HepG2 (cell line): ENCODE results near the gene TTLL8. TPM values are rescaled to one million over a fixed set of nuclear protein-coding genes. Genes with fewer than 3 reads are reported as not detected.

ENCODE experiments used
- CHD2 ChIP-seq: IDR thresholded peaks from 2 replicates; pipeline ENCODE4 v1.6.1; 2011; ENCODE audit warnings: low read depth, low read length, improper control_type of control experiment
- DMAP1 ChIP-seq: IDR thresholded peaks from 2 replicates; pipeline ENCODE4 v1.6.1; 2016
- GMEB2 ChIP-seq: IDR thresholded peaks from 2 replicates; pipeline ENCODE4 v1.6.1; 2016; ENCODE audit warnings: missing biosample characterization, missing genetic modification reagents, low read depth
- MED13 ChIP-seq: sonication (generic); formaldehyde crosslinking; IDR thresholded peaks from 2 replicates; pipeline ENCODE4 v1.5.0; 2020; ENCODE audit warnings: missing genetic modification reagents
- NFATC3 ChIP-seq: sonication (generic); formaldehyde crosslinking; IDR thresholded peaks from 2 replicates; pipeline ENCODE4 v1.5.1; 2020; ENCODE audit warnings: mild to moderate bottlenecking, missing genetic modification reagents
- PAXIP1 ChIP-seq: sonication (generic); formaldehyde crosslinking; conservative IDR thresholded peaks from 2 replicates; pipeline ENCODE4 v1.4.0; 2020; ENCODE audit warnings: mild to moderate bottlenecking, missing genetic modification reagents, moderate library complexity
- POGK ChIP-seq: sonication (generic); formaldehyde crosslinking; conservative IDR thresholded peaks from 2 replicates; pipeline ENCODE4 v1.8.0; 2022; ENCODE audit warnings: mild to moderate bottlenecking, moderate library complexity, missing genetic modification reagents
- RBM22 ChIP-seq: fragments of 200-400 bp; formaldehyde crosslinking; optimal IDR thresholded peaks from 2 replicates; pipeline ENCODE3; 2017; ENCODE audit warnings: mild to moderate bottlenecking, low read length, moderate library complexity
- SAP130 ChIP-seq: IDR thresholded peaks from 2 replicates; pipeline ENCODE4 v1.6.1; 2016; ENCODE audit warnings: low read depth
- SMAD1 ChIP-seq: sonication (generic); formaldehyde crosslinking; IDR thresholded peaks from 2 replicates; pipeline ENCODE4 v1.4.0; 2020; ENCODE audit warnings: missing genetic modification reagents, low read depth, mild to moderate bottlenecking, borderline replicate concordance
- SMC3 ChIP-seq: IDR thresholded peaks from 2 replicates; pipeline ENCODE4 v1.6.1; 2011; ENCODE audit warnings: low read length, improper control_type of control experiment
- TFDP2 ChIP-seq: sonication (generic); formaldehyde crosslinking; IDR thresholded peaks from 2 replicates; pipeline ENCODE4 v1.4.0; 2020; ENCODE audit warnings: missing genetic modification reagents
- TSC22D2 ChIP-seq: sonication (generic); formaldehyde crosslinking; IDR thresholded peaks from 2 replicates; pipeline ENCODE4 v1.5.1; 2020; ENCODE audit warnings: missing genetic modification reagents, mild to moderate bottlenecking, borderline replicate concordance
- ZFY ChIP-seq: sonication (generic); formaldehyde crosslinking; IDR thresholded peaks from 2 replicates; pipeline ENCODE4 v1.4.0; 2020; ENCODE audit warnings: missing genetic modification reagents
- ZNF124 ChIP-seq: sonication (generic); formaldehyde crosslinking; IDR thresholded peaks from 2 replicates; pipeline ENCODE4 v1.4.0; 2020; ENCODE audit warnings: missing genetic modification reagents
- ZNF547 ChIP-seq: sonication (generic); formaldehyde crosslinking; IDR thresholded peaks from 2 replicates; pipeline ENCODE4 v1.5.1; 2020; ENCODE audit warnings: mild to moderate bottlenecking, missing genetic modification reagents
- ZNF550 ChIP-seq: sonication (generic); formaldehyde crosslinking; IDR thresholded peaks from 2 replicates; pipeline ENCODE4 v1.4.0; 2020; ENCODE audit warnings: mild to moderate bottlenecking, missing genetic modification reagents, borderline replicate concordance
- ZNF607 ChIP-seq: sonication (generic); formaldehyde crosslinking; IDR thresholded peaks from 2 replicates; pipeline ENCODE4 v1.5.1; 2020; ENCODE audit warnings: missing genetic modification reagents, mild to moderate bottlenecking, borderline replicate concordance
- ZNF747 ChIP-seq: sonication (generic); formaldehyde crosslinking; IDR thresholded peaks from 2 replicates; pipeline ENCODE4 v1.8.1; 2023; ENCODE audit warnings: missing genetic modification reagents, mild to moderate bottlenecking, borderline replicate concordance
- ZNF766 ChIP-seq: sonication (generic); formaldehyde crosslinking; IDR thresholded peaks from 2 replicates; pipeline ENCODE4 v1.5.0; 2020; ENCODE audit warnings: missing genetic modification reagents, borderline replicate concordance
- ZNF776 ChIP-seq: sonication (generic); formaldehyde crosslinking; IDR thresholded peaks from 2 replicates; pipeline ENCODE4 v1.4.0; 2020; ENCODE audit warnings: mild to moderate bottlenecking, missing genetic modification reagents
- ZSCAN29 ChIP-seq: sonication (generic); formaldehyde crosslinking; conservative IDR thresholded peaks from 2 replicates; pipeline ENCODE4 v1.4.0; 2020; ENCODE audit warnings: mild to moderate bottlenecking, missing genetic modification reagents
- polyA plus RNA-seq, 8 experiments: library from polyadenylated mRNA; depleted of rRNA in 3 of 8; stranded (reverse) in 7 of 8; unstranded in 1 of 8; fragments of >200 nt; fragmentation: Illumina TruSeq in 4 of 8; extraction: Trizol in 4 of 8; gene quantifications; 2 replicates each; pipeline versions ENCODE4 v1.2.1 to v1.2.3, GENCODE V29; 2011 to 2016; ENCODE audit warnings: low read depth in 4 of 8, missing spikeins in 1 of 8, mixed read lengths in 1 of 8; ENCODE audit not compliant: insufficient read depth in 1 of 8
- total RNA-seq, 5 experiments: library from RNA; depleted of rRNA; stranded (reverse); fragments of >200 nt; fragmentation: Illumina TruSeq; extraction: Trizol; gene quantifications; 2 replicates each; pipeline ENCODE4 v1.2.3, GENCODE V29; 2016; ENCODE audit warnings: low read depth in 1 of 5

TTLL8 gene
- total and polyA plus RNA-seq, 2 of the 13 experiments (the other 11 are each of a cell fraction or from before 2014, with no cell fraction given): not detected

- TF ChIP-seq ZSCAN29 (CRISPR knock-in tag) (no peak), ZFY (CRISPR knock-in tag) (no peak), ZNF550 (CRISPR knock-in tag) (no peak), PAXIP1 (CRISPR knock-in tag) (no peak), SMC3 (peak; percentile 75; the same call in 1 of the 2 replicates), DMAP1 (CRISPR knock-in tag) (no peak), MED13 (no peak), ZNF747 (CRISPR knock-in tag) (no peak), ZNF547 (CRISPR knock-in tag) (no peak), NFATC3 (no peak), TFDP2 (CRISPR knock-in tag) (peak; percentile 31; the same call in 1 of the 2 replicates), CHD2 (no peak), RBM22 (no peak), ZNF776 (0 out of 2 replicates have a peak, but pooled peaks have one; percentile 30), ZNF607 (CRISPR knock-in tag) (0 out of 2 replicates have a peak, but pooled peaks have one; percentile 20), GMEB2 (CRISPR knock-in tag) (no peak), TSC22D2 (CRISPR knock-in tag) (no peak), POGK (CRISPR knock-in tag) (0 out of 2 replicates have a peak, but pooled peaks have one; percentile 27), ZNF124 (CRISPR knock-in tag) (no peak), ZNF766 (CRISPR knock-in tag) (no peak), SAP130 (CRISPR knock-in tag) (0 out of 2 replicates have a peak, but pooled peaks have one; percentile 11), SMAD1 (0 out of 2 replicates have a peak, but pooled peaks have one; percentile 60)
Observed at GRCh38 chr22:50030297-50031188, 27.6 kb downstream of the TTLL8 start (continued).
